DMS 273 (cell line): ENCODE data around the gene HOXA6.
A peak's percentile ranks its signal among the peaks of the same experiment; 100 is the strongest.

Experiments
- DNase-seq: peaks from one replicate; lab custom pipeline; 2025; ENCODE audit not compliant: unreplicated experiment; lab: John Stamatoyannopoulos, UW

HOXA6 gene

DNA sequence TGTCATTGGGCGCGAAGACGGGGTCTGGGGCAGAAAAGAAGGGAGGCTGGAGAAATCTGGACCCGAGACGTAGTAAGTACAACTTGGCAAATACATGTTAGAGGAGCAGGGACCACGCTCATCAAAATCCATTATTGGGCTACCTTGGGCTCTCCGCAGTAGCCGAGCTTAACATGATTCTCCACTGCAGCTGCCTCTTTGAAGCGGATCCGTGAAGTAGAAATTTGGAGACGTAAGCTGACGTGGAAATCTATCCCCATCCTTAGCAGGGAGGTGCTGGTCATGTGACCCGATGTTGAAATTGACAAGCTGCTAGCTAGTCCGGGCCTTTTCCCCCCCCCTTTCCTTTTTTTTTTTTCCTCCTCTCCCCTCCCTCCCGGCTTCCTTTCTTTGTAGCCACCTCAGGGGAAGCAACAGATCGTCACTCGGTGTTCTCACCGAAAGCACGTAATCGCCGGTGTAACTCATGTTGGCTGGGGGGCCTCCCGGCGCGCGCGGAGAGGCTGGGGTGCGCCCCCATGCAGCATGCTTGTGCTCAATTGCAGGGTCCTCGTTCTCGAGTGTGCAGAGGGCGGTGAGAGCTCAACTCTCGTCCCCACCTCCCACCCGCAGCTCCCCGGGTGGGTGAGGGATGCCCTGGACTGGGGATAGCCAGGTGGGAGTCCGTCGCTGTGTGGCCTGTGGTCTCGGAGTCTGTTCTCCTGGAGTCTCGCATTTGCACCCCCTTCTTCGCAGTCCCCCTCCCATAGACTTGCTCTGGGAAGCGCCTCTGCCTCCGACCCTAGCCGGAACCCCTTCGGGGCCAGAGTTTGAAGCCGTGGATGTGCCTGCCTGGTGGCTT lies 37.7 kb upstream of the HOXA6 start, which contains the start of gene HOXA11:
TSS of gene HOXA11 (minus strand) at position 220 of the 841 bp plus-strand sequence. CDS start at position 132, 88 bp downstream.
- peak; percentile 57 for DNase-seq

DNA sequence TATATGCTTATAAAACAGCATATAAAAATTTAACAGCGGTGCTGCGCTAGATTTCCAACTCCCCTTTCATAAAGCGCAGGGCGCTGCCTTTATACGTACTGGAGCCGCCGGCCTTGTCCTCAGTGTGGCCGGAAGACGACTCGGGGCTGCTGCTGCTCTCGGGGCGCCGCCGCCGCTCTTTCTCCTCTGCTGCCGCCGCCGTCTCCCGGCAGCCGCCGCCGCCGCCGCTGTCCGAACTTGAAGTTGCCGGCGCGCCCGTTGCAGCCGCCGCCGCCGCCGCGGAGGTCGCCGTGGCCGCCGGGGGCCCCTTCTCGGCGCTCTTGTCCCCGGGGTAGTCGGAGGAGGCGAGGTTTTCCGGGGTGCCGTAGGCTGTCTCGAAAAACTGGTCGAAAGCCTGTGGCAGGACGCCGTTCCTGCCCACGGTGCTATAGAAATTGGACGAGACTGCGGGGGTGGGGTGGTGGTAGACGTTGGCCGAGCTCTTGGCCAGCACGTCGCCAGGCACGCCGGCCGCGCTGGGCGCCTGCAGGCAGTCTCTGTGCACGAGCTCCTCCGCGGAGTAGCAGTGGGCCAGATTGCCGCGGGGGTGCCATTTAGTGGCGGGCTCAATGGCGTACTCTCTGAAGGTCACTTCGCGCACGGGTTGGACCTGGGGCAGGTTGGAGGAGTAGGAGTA lies 36.9 kb upstream of the HOXA6 start:
- DNase-seq, result peak; percentile 82

DNA sequence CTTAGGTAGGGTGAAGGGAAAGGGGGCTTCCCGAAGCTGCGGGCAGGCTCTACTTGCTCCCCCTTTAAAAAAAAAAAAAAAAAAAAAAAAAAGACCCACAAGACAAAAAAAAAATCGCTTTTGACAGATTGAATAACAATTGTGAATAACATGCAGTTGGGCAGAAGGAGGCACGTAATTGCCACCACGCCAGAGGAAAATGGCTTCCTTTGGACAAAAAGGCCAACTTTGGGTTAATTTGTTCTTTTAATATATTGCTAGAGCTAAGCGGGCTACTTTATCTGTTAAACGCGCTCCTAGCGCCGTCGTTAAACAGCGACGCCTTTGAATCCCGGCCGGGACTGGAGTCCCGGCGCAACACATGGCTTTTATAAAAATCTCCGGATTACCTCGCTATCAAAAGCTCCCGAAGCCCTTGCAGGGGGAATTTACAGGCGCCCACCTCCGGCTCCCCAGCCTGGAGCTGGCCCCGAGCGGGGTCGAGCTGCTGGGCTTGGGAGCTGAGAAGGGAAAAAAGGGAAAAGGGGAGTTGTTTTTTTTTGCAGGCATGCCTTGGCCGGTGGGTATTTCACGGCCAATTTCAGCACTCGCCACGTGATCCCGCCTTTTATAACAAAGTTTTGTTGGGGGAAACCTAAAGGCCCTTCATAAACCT lies 36.2 kb upstream of the HOXA6 start:
- DNase-seq, result peak; percentile 74

DNA sequence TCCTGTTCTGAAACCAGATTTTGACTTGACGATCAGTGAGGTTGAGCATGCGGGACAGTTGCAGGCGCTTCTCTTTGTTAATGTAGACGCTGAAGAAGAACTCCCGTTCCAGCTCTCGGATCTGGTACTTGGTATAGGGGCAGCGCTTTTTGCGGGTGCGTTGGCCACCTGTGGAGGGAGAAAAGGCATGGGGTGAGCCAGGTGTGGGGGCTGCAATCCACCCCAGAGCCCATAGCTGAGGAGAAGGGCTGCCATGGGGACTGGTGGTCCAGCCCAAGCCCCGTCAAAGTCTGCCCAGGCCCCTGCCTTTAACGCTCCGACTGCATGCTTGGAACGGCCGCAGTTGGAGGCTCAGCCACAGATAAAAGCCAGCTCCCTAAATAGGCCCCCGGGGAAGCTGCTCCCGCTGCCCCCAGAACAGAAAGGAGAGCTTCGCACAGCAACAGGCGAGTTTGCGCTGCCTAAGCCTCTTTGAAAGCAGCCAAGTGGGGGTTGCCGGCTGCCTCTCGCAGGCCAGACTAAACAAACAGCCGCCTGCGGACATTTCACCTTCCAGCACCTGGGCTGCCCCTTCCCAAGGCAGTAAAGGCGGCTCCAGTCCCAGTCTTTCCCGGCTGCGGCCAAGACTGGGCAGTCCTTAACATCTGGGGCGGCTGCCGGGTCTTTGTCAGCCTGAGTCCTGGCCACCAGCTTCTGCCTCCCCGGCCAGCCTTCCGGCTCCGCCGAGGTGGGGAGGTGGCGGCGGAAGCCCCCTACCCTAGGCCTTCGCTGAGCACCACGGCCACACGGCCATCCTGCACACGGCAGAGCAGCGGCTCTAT lies 35.5 kb upstream of the HOXA6 start:
- no peak for DNase-seq

GRCh38 chr7:27182285-27182841 lies 34.8 kb upstream of the HOXA6 start:
- no peak for DNase-seq

- no peak for DNase-seq
Observed at GRCh38 chr7:27181795-27182275, 34.3 kb upstream of the HOXA6 start.

GRCh38 chr7:27180431-27181420 lies 33.2 kb upstream of the HOXA6 start:
- DNase-seq, result no peak

GRCh38 chr7:27179503-27180430 lies 32.2 kb upstream of the HOXA6 start:
- peak; percentile 94 for DNase-seq

DNA sequence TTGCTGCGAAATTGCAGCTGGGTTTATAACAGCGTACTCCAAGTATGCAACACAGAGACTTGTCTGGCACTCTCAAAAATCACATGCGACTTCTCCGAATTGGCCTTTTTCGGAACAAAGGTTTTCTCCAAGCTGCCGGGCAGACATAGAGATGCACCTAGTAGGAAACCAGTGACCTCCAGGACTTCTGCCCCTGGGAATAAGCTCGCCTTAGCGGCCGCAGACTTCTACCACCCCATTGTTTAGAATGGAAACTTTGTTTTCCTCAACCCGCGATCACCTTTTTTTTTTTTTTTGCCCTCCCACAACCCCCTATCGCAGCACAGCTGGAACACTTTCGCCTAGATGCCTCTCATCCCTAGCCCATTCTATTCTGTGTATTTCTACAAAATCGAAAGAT lies 31.5 kb upstream of the HOXA6 start:
- DNase-seq, result no peak

DNA sequence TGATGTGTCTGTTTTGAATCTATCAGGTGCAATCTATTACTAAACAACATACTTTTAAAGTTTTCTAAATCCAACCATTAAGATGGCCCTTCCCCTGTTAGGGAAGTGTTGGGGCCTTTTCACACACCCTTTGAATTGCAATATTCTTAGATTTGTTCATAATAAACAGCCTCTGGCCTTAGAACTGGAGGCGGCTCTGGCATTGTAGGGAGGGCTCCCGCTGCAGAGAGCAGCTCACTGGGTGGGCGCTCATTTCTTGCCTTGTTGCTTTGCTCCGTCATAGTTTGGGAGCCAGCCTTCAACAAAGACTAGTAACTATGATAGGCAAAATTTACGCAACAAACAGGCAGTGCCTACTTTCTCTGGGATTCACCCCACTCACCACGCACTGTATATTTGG lies 30.8 kb upstream of the HOXA6 start:
- DNase-seq, result no peak

DNA sequence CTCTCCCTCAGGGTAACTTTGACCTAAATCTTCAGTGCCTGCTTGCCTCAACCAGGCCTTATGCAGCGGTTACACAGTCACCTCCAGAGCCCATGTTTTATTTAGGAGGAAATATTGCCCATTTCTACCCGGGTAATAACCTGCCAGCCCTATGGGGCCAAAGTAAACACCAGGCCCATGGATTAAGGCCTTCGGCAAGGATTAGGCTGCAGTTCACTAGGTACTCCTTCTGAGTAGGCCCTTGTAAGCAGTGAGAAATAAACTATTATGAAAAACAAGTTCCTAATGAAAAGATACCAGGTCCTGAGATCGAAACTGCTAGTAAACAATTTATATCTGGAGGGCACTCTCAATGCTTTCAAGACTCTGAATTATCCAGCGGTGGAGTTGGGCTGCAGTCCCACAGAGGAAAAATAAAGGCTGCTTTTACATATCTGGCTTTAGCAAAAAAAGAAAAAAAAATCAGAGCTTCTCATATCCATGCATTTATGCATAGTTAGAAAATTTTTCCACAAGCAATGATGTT lies 30.3 kb upstream of the HOXA6 start:
- no peak for DNase-seq

- no peak for DNase-seq
Observed at GRCh38 chr7:27176962-27177794, 29.6 kb upstream of the HOXA6 start.

- no peak for DNase-seq
Observed at GRCh38 chr7:27176524-27176845, 28.9 kb upstream of the HOXA6 start.

DNA sequence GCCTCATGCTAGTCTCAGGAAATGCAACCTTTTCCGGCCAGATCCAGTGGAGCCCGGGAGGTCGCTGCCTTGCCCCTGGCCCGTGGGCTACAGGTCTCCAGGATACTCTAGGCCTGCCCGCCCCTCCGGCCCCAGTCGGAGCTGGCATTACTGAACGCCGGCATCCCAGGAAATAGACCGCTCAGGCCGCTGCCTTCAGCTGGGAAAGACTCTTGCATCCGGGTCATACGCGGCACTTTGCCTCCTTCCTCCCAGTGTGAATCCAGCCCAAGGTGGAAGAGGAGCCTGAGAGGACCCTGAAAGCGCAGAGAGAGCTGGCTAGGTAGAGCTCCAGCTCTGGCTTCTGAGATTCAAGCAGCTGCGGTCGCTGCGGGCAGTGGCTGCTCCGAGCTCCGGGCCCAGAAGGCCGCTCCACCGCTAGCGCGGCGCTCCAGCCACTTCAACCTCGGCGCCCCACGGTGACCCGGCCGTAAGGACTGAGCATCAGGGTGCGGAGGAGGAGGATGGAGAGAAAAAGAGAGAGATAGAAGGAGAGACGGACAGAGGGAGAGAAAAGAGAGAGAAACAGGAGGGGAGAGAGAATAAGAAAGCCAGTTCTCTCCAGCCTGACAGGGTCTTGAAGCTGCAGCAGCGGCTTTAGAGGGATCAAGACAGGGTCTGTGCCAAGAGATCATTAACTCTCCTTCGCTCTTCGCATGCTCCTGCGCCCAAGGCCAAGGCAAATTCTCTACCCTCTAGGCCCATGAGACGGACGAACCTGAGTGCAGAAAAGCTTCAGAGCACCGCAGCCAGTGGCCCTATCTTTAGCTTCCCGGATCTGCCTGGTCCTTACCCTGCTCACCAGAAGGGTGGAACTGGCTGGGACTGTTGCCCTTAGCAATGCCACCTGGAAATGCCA lies 28.3 kb upstream of the HOXA6 start:
- DNase-seq, result no peak

DNA sequence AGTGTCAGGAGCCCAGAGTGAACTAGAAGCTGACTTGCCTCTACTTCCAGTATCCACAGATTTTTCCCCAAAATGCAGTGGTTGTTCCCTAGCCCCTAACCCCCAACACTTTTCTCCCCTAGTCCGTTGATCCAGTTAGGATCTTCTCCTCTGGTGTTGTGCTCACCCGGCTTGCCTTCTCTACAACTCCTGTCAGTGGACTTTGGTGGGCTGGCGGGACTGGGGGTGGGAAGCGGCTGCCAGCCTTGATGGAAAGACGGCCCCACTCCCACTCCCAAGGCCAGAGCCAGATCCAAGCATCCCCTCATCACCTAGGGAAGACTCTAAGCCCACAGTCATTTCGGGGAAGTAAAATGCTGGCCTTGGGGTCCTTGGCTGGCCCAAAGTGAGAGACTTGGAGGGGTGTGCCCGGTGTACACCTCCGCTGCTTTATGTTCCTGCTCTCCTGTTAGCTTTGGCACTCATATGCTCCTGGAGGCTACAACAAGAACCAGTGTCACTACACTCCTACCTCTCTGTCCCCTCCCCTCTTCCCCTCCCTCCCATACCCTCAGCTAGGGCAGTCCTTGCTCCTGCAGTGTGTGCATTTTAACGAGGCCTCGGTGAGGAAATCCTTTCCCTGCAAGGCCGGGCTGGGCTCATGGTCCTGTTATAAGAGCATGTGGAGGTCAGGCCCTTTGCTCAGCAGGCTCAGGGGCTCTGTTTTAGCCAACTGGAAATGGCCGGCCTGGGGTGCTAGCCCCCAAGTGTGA lies 27.5 kb upstream of the HOXA6 start:
- no peak for DNase-seq
